ENCODE results near the gene DCP1B. TPM values are rescaled to one million over a fixed set of nuclear protein-coding genes. Genes with fewer than 3 reads are reported as not detected.

Gene DCP1B
- total and polyA plus RNA-seq, 7 experiments from 2014 or later = 8.1 to 30.5 (median 19.3) TPM

DNA sequence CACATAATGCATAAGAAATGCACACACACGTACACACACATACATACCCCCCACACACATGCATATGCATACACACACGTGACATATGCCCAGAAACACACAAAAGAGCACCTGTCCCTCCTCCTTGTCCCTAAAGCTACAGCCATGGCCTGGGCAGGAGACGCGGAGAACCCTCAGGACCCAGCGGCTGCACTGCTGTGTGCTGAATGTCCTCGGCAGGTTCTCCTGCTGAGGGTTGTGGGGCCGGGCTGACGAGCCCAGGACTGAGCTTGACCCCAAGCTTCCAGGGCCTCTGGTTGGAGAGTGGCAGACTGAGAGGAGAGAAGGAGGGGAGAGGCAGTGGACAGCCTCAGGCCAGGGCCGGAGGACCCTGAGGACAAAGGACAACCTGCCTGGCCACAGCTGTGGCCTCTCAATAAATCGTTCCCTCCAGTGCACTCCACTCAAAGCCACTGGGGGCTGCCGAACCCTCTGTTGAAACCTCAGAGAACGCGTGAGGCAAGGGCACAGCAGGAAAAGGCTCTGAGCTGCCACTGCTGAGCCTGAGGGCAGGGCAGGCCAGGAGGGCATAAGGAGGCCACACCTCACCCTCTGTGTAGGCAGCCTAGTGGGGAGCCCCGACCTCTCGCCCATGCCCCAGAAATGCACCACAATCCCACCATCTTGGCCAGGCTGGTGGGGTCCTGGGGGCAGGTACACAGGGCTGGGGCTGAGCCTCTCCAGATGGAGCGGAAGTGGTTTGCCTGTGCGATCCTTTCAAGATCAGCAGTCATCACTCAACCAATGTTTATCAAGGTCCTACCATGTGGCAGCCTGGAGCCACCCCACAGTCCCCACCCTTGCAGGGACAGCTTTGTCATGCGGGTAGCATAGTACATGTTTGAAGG lies 88.9 kb downstream of the DCP1B start:
- Mint-ChIP-seq H3K9me3 (peaks cover 0 to 3% (median 0%) of the 10 kb centered on the region in 11 donors), H3K27ac (peak overlapping the region; percentile 57 to 90 (median 82)), H3K4me3 (peak overlapping the region; percentile 32 to 82 (median 62)), H3K36me3 (peaks cover 0 to 7% (median 0%) of the 10 kb centered on the region in 5 donors), H3K4me1 (peaks cover 18 to 41% (median 32%) of the 10 kb centered on the region in 7 donors), H3K27me3 (peaks cover under 1 to 20% (median 9%) of the 10 kb centered on the region in 5 donors)
- ATAC-seq = peak; percentile 85
- peak in 8 of 9 donors; percentile 29 to 67 (median 58) for DNase-seq
- H3K9me3 ChIP-seq (ENCODE audit: control insufficient read depth in 2 of 3, low read length in 3 of 3) = no peaks in the 10 kb centered on the region
- no peaks in the 10 kb centered on the region for H3K36me3 ChIP-seq (ENCODE audit: control insufficient read depth in 2 of 3, insufficient read depth in 3 of 3, low read length in 3 of 3)
- ChIA-PET POLR2A (interaction anchor here (0.6 to 1.5 kb wide), 4 partner anchors 25 to 224 kb away, joined by 3 to 7 read pairs (median 3); partner anchors contain the start of gene ADIPOR2), CTCF (interaction anchor here (0.5 to 1.9 kb wide), 3 partner anchors 18 to 119 kb away, joined by 3 to 8 read pairs (median 3); no protein-coding TSS in a partner anchor)
- peak overlapping the region; percentile 23 for H3K4me3 ChIP-seq (ENCODE audit: low read length)
- peaks cover 11 to 23% of the 10 kb centered on the region in 2 donors for H3K4me1 ChIP-seq (ENCODE audit: control insufficient read depth in 2 of 2, insufficient read depth in 2 of 2, low read length in 2 of 2)
- no peaks in the 10 kb centered on the region for H3K27me3 ChIP-seq (ENCODE audit: control insufficient read depth in 2 of 2, insufficient read depth in 2 of 2, low read length in 2 of 2)
- no peak overlapping the region for H3K27ac ChIP-seq (ENCODE audit: low read depth, low read length)
- intact Hi-C loops (cut with micrococcal nuclease) = loop anchor here in 1 of 2 donors (1.0 kb wide), 2 partner anchors 25 to 119 kb away; no protein-coding TSS in a partner anchor

DNA sequence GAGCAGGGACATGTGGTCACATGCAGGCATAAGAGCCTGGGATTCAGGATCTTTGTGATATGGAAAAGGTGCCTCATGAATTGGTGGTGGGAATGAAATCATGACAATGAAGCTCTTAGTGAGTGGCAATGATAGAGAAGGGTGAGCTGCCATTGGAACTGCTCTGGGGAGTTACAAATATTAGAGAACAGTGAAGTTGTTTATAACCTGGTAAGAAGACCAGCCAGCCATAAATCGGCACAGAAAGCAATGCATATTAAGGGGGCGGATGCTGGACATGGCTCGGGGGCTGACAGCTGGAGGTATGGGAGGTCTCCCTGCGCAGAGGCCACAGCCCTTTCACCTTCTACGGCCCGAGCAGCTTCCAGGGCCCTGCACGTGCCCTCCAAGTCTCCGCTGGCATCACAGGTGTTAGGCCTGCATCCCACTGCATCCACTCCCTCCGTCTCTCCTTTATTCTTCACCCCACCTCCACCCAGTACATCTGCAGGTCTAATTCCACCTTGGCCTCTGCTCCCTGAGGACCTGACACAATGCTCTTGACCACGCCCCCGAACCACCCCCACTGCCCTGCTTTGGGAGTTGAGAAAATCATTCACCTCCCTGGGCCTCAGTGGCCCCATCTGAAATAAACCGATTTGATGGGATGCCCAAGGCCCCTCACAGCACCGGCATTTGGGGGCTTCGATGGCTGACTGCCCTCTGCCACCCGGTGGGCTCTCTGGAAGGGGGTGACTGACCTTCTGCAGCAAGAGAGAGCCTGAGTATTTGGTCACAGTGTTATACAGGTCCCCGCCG lies 89.9 kb downstream of the DCP1B start:
- ChIA-PET POLR2A (interaction anchor here (1.2 kb wide), 1 partner anchor 11 kb away, joined by 4 read pairs; no protein-coding TSS in a partner anchor), CTCF (interaction anchor here (0.9 to 1.5 kb wide), 2 partner anchors 25 to 115 kb away, joined by 4 to 6 read pairs; no protein-coding TSS in a partner anchor)
- Histone ChIP-seq H3K4me3 (ENCODE audit: low read length) (no peak overlapping the region), H3K27me3 (ENCODE audit: control insufficient read depth in 2 of 2, insufficient read depth in 2 of 2, low read length in 2 of 2) (no peaks in the 10 kb centered on the region), H3K4me1 (ENCODE audit: control insufficient read depth in 2 of 2, insufficient read depth in 2 of 2, low read length in 2 of 2) (peaks cover 11 to 23% of the 10 kb centered on the region in 2 donors), H3K36me3 (ENCODE audit: control insufficient read depth in 2 of 3, insufficient read depth in 3 of 3, low read length in 3 of 3) (no peaks in the 10 kb centered on the region), H3K27ac (ENCODE audit: low read depth, low read length) (no peak overlapping the region), H3K9me3 (ENCODE audit: control insufficient read depth in 2 of 3, low read length in 3 of 3) (no peaks in the 10 kb centered on the region)
- DNase-seq (peak in 1 of 9 donors; percentile 9), ATAC-seq (no peak)
- Mint-ChIP-seq H3K27me3 (peaks cover 4 to 17% (median 13%) of the 10 kb centered on the region in 5 donors), H3K4me3 (peak overlapping the region in 3 of 10 donors; percentile 48 to 82 (median 73)), H3K36me3 (peaks cover 0 to 7% (median 0%) of the 10 kb centered on the region in 5 donors), H3K4me1 (peaks cover 18 to 40% (median 31%) of the 10 kb centered on the region in 7 donors), H3K27ac (peak overlapping the region in 7 of 9 donors; percentile 48 to 85 (median 68)), H3K9me3 (peaks cover 0 to 3% (median 0%) of the 10 kb centered on the region in 11 donors)
- intact Hi-C loops (cut with micrococcal nuclease) = no loop called here

DNA sequence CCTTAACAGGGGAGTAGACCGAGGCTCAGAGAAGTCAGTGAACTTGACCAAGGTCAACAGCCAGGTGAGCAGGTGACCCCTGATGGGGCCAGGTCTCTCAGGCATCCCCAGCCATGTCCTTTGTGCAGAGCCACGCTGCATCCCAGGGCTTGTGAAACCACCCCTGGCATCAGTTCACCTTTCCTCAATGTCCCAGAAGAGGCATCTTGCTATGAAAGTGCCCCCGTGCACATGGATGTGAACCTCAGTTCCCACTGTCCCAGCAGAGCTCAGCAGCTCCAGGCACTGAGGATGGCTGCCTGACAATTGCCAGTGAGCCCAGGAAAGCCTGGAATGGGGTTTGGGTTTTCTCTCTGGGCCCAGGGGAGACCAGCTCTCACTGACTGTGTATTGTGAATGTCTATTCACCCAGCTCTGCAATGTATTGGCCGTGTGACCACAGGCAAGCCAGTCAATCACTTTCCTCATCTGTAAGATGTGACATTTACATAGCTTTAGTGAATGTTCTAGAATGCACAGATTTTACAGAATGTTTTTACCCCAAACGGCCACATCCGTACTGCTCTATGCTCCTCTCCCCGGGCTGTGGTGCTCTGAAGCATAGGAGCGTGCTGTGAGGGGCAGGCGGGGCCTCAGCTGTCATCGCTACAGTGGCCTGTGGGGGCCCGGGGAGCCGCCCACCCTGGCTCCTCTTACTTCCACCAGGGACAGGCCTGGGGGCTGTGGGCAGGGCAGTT lies 90.7 kb downstream of the DCP1B start:
- Histone ChIP-seq H3K27me3 (ENCODE audit: control insufficient read depth in 2 of 2, insufficient read depth in 2 of 2, low read length in 2 of 2) (no peaks in the 10 kb centered on the region), H3K36me3 (ENCODE audit: control insufficient read depth in 2 of 3, insufficient read depth in 3 of 3, low read length in 3 of 3) (no peaks in the 10 kb centered on the region), H3K27ac (ENCODE audit: low read depth, low read length) (no peak overlapping the region), H3K4me3 (ENCODE audit: low read length) (no peak overlapping the region), H3K9me3 (ENCODE audit: control insufficient read depth in 2 of 3, low read length in 3 of 3) (no peaks in the 10 kb centered on the region), H3K4me1 (ENCODE audit: control insufficient read depth in 2 of 2, insufficient read depth in 2 of 2, low read length in 2 of 2) (peaks cover 11 to 23% of the 10 kb centered on the region in 2 donors)
- intact Hi-C loops (cut with micrococcal nuclease) = no loop called here
- Mint-ChIP-seq H3K9me3 (peaks cover 0 to 4% (median 0%) of the 10 kb centered on the region in 11 donors), H3K4me1 (peaks cover 18 to 37% (median 28%) of the 10 kb centered on the region in 7 donors), H3K36me3 (peaks cover 0 to 7% (median 0%) of the 10 kb centered on the region in 5 donors), H3K27me3 (peaks cover 4 to 15% (median 12%) of the 10 kb centered on the region in 5 donors), H3K27ac (peak overlapping the region in 4 of 9 donors; percentile 32 to 69 (median 50)), H3K4me3 (no peak overlapping the region)
- DNase-seq = peak in 1 of 9 donors; percentile 14
- ChIA-PET POLR2A (interaction anchor here (1.2 kb wide), 1 partner anchor 10 kb away, joined by 4 read pairs; no protein-coding TSS in a partner anchor), CTCF (interaction anchor here (0.9 to 1.5 kb wide), 2 partner anchors 26 to 114 kb away, joined by 4 to 6 read pairs; no protein-coding TSS in a partner anchor)
- no peak for ATAC-seq

DNA sequence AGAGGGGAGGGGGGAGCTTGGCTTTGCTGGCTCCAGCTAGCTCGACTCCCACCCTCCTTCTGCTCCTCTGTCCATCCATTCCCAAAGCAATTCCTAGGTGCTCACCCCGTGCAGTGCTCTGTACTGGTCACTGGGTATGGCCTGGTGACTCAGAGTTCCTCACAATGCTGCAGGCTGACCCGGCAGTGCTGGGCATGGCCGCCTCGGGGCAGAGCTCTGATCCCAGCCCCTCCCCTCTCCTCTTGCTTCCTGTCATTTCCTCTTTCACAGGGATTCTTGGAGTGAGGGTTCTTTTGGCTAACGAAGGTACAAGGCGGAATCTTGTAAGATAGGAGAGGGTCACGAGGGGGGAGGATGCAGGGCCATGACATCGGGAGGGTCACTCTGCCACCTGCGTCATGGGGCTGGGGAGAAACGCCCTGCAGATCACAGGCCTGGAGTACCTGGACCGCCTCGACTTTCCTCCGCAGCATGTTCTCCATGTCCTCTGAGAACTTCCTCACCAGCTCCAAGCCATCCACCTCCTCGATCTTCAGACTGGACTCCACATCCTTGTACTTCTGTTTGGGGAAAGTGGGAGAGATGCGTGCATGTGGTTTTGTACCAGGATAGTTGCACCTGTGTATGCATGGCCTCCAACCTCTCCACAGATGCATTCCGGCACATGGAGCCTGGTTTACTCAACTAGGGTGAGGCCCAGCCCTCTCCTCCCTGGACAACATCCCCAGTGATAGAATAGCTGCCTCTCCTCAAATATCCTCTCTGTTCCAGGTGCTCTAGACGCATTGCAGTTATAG lies 91.5 kb downstream of the DCP1B start:
- Mint-ChIP-seq H3K27ac (no peak overlapping the region), H3K36me3 (peaks cover 0 to 8% (median 0%) of the 10 kb centered on the region in 5 donors), H3K4me1 (peaks cover 19 to 37% (median 30%) of the 10 kb centered on the region in 7 donors), H3K27me3 (peaks cover 5 to 18% (median 13%) of the 10 kb centered on the region in 5 donors), H3K4me3 (no peak overlapping the region), H3K9me3 (peaks cover 0 to 5% (median 1%) of the 10 kb centered on the region in 11 donors)
- no peaks in the 10 kb centered on the region for H3K9me3 ChIP-seq (ENCODE audit: control insufficient read depth in 2 of 3, low read length in 3 of 3)
- no peaks in the 10 kb centered on the region for H3K36me3 ChIP-seq (ENCODE audit: control insufficient read depth in 2 of 3, insufficient read depth in 3 of 3, low read length in 3 of 3)
- no peaks in the 10 kb centered on the region for H3K27me3 ChIP-seq (ENCODE audit: control insufficient read depth in 2 of 2, insufficient read depth in 2 of 2, low read length in 2 of 2)
- no peak for DNase-seq
- H3K4me1 ChIP-seq (ENCODE audit: control insufficient read depth in 2 of 2, insufficient read depth in 2 of 2, low read length in 2 of 2) = peaks cover 11 to 23% of the 10 kb centered on the region in 2 donors
- H3K4me3 ChIP-seq (ENCODE audit: low read length) = no peak overlapping the region
- no peak for ATAC-seq
- CTCF ChIA-PET = interaction anchor here (1.5 kb wide), 1 partner anchor 27 kb away, joined by 6 read pairs; no protein-coding TSS in a partner anchor
- intact Hi-C loops (cut with micrococcal nuclease) = no loop called here
- H3K27ac ChIP-seq (ENCODE audit: low read depth, low read length) = no peak overlapping the region
- POLR2A ChIA-PET = no interaction called here

DNA sequence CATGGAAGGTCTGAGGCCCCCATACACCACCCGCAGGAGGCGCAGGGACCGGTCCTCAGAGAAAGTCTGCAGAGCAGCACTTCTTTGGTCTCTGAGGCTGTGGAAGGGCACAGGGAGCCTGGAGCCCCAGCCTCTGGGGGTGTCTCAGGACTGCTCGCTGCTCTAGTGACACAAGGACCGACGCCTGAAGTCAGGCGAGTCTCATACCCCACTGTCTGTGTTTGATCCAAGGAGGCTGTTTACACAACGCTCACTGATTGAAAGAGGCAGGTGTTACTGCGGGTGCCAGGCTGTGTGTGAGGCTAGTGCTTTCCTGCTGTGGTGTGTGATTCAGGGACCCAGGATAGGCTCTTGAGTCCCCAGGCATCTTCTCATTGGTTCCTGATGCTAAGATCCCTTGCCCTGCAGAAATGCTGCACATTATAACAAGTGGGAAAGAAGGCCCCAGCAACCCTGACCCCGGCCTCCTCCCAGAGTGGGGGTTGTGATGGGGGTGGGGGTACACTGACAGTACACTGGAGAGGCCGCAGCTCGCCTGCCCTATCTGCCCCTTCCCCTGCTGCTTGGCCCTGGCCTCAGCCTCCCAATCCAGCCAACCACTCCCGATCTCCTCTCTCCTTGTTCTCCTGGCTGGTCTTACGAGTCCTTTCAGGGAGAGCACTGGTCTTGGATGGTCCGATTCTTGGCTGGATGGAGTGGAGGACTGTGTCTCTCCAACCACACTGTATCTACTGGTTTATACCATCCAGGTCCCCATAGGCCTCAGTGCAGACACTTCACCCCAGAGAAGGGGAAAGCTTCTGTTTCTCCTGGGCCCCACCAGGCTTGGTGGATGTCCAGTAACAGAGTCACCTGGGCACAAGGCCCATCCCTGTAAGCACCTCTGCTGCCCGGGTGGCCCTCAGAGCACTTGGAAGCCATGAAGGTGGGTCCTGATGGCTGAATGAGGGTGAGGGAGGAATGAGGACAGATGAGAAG lies 92.4 kb downstream of the DCP1B start:
- Mint-ChIP-seq H3K27me3 (peaks cover 7 to 20% (median 14%) of the 10 kb centered on the region in 5 donors), H3K36me3 (peaks cover 0 to 9% (median under 1%) of the 10 kb centered on the region in 5 donors), H3K27ac (no peak overlapping the region), H3K4me3 (no peak overlapping the region), H3K9me3 (peaks cover 0 to 11% (median 6%) of the 10 kb centered on the region in 11 donors), H3K4me1 (peaks cover 20 to 34% (median 26%) of the 10 kb centered on the region in 7 donors)
- CTCF ChIA-PET = interaction anchor here (0.6 kb wide), 1 partner anchor 983 kb away, joined by 3 read pairs; no protein-coding TSS in a partner anchor
- no peak overlapping the region for H3K4me3 ChIP-seq (ENCODE audit: low read length)
- no peak overlapping the region for H3K27ac ChIP-seq (ENCODE audit: low read depth, low read length)
- no peaks in the 10 kb centered on the region for H3K9me3 ChIP-seq (ENCODE audit: control insufficient read depth in 2 of 3, low read length in 3 of 3)
- DNase-seq = peak in 1 of 9 donors; percentile 17
- intact Hi-C loops (cut with micrococcal nuclease) = no loop called here
- H3K36me3 ChIP-seq (ENCODE audit: control insufficient read depth in 2 of 3, insufficient read depth in 3 of 3, low read length in 3 of 3) = no peaks in the 10 kb centered on the region
- H3K4me1 ChIP-seq (ENCODE audit: control insufficient read depth in 2 of 2, insufficient read depth in 2 of 2, low read length in 2 of 2) = peaks cover 11 to 21% of the 10 kb centered on the region in 2 donors
- POLR2A ChIA-PET = no interaction called here
- no peak for ATAC-seq
- no peaks in the 10 kb centered on the region for H3K27me3 ChIP-seq (ENCODE audit: control insufficient read depth in 2 of 2, insufficient read depth in 2 of 2, low read length in 2 of 2)
